Body of pancreas (tissue), 4 donors: Measurements from ENCODE around the gene SORCS2.

Experiments used
- CTCF ChIP-seq, 7 experiments: fragments of 450-650 bp in 4 of 7; fragments of 200-600 bp in 3 of 7; sonication (generic) in 3 of 7; IDR thresholded peaks; one replicate each; pipeline ENCODE4 v1.5.1; 2016 to 2019; ENCODE audit warnings: antibody characterized with exemption in 7 of 7
- POLR2A ChIP-seq, 3 donors: fragments of 450-650 bp; IDR thresholded peaks; one replicate each; pipeline ENCODE4 v1.6.1; 2016; ENCODE audit warnings: antibody characterized with exemption in 3 of 3, mild to moderate bottlenecking in 2 of 3

GRCh38 chr4:7228734-7229133 is 36.4 kb downstream of the SORCS2 start:
- TF ChIP-seq POLR2A (IDR thresholded peaks at IDR 0.05) (no peak), CTCF (IDR thresholded peaks at IDR 0.05) (no peak)
